CD4-positive, alpha-beta T cell treated with Interleukin-4 for 1 hour (primary cell): ENCODE data around the gene ATP11C.
"Not testable (repeated sequence)": the region's sequence is repeated elsewhere in the genome, so short reads cannot be mapped to it uniquely, and the experiment has no call there.

Experiments used
- DNase-seq, 2 donors: peaks; one replicate each; pipeline ENCODE4 v3.0.0-alpha.2; 2020 to 2022

ATP11C gene

DNA sequence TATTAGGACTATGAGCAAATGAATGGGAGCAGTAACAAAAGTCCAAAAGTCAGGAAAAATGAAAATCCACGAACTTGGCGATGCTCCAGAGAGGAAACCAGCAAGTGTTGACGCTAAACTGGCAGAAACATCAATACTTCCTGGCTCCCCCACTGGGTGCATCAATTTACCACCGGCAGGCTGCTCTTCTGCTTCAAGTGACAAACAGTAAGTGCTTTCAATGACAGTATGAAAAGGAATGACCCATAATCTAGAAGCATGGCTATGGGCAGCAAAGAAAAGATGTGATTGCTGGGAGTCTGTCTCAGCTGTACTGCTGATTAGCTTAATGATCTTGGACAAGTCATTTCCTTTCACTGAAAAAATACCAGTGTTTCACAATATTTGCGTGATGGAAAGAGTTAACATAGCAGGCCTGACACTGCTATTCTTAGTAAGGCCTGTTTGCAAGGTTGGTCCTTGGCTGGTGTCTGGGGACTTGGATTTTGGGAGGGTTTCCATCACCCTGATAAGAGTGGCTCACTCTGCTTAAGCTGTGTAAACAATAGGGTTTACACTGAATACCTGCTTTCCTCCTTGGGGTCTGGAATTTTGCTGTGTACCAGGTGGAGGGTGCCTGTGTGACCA is 8.7 kb downstream of the ATP11C start:
- DNase-seq = no peak

DNA sequence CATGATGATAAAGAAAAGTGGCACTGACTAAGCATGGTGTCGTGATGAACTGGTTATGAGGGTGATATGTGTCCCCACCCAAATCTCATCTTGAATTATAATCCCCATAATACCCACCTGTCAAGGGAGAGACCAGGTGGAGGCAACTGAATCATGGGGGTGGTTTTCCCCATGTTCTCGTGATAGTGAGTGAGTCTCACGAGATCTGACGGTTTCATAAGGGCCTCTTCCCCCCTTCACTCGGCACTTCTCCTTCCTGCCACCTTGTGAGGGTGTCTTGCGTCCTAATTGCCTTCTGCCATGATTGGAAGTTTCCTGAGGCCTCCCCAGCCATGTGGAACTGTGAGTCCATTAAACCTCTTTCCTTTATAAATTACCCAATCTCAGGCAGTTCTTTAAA is 11.7 kb downstream of the ATP11C start:
- DNase-seq = not testable (repeated sequence)

DNA sequence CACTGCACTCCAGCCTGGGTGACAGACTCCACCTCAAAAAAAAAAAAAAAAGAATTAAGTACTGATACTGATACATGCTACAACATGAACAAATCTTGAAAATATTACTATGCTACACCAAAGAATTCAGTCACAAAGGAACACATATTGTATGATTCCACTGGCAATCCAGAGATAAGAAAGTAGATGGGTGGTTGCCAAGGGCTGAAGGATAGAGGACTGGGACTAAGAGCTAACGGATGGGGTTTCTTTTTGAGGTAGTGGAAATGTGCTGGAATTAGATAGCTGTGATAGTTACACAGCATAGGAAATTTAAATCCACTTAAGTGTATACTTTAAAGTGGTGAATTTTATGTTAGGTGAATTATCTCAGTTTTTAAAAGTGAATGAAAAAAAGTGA is 12.5 kb downstream of the ATP11C start:
- no peak for DNase-seq

DNA sequence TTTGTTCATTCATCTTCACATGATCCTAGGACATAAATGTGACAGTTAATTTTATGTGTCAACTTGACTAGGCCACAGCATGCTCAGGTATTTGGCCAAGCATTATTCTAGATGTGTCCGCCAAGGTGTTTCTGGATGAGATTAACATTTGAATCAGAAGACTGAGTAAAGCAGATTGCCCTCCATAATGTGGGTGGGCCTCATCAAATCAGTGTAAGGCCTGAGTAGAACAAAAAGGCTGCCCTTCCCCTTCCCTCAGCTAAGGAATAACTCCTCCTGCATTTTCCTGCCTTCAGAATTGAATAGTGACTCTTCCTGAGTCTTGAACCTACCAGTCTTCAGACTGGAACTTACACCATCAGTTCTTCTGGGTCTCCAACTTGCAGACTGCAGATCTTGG is 18.4 kb downstream of the ATP11C start:
- no peak for DNase-seq

DNA sequence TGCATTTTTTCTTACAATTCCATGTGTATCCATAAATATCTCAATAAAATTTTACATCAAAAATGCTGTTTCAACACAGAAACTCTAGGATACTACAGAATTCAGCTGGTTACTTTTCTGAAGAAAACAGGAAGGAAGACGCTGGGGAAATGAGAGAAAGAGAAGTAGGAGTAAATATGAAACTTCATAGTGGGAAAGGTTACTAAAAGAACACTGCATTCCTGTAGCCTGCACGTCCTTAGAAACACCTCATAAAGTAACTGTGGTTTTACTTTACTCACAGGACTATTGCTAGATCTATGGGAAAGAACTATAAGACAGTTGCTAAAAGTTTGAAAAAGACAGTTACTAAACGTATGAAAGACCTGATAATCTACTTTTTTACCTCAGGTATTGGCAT is 23.1 kb downstream of the ATP11C start:
- no peak for DNase-seq

DNA sequence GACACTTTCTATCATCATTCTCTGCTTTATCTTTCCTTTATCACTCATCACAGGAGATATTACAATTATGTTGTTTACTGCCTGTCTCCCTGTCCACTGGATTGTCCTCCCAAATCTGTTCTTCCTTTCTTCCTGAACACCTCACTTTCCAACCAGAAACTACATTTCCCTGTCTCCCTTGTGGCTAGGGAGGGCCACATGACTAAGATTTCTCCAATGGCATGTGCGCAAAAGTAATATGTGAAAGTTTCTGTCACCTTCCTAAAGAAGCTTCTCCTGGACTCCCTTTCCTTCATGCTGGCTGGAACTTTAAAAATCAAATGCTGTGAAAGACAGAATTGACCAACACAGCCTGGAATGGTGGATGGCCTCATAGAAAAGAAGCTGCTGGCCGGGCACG is 25.8 kb downstream of the ATP11C start:
- no peak for DNase-seq

DNA sequence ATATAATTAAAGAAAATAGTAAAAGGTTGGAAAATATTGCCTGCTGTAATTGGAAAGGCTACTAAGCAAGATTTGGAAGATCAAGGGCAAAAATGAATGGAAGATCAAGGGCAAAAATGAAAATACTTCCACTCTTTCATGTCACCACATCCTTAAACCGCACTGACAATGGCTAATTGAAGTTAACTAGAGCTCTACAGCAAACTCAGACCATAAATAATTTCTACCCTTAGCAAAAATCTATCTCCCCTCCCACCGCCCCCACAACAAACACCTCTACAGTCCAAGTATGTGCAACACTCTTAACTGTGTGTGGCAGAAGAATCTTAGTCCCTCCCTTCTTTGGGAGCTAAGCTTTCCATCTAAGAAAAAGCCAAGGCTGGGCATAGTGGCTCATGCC is 27.1 kb downstream of the ATP11C start:
- DNase-seq = no peak

DNA sequence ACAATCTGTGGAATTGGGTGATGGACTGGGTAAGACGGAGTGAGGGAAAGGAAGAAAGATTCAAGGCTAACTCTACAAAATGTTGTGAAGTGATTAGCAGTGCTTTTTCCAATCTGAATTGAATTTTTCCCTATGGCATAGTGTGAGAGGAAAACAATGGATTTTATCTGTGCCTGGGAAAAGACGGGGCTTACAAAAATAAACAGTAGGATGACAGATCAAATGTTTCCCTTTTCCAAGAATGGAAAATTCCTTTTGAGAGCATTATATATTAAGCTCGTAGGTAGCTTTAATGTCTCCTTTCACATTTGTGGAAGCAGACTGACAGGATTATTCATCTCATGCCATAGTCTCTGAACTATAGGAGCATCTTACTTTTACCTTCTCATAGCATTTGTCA is 27.8 kb downstream of the ATP11C start:
- no peak for DNase-seq

DNA sequence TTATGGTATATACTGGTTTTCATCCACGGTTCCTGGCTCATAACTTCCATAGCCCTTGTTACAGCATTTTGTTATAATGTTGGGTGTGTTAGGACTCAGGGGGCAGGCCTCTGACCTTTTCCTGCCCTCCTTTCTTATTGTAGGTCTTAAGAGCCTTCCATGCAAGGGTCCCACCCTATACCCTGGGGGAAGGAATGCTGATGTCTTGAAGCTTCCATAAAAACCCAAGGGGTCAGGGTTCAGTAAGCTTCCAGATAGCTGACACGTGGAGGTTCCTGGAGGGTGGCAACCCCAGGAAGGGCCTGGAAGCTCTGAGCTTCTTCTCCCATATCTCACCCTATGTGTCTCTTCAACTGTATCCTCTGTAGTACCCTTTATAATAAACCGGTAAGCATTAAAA is 29.6 kb downstream of the ATP11C start:
- DNase-seq = no peak

DNA sequence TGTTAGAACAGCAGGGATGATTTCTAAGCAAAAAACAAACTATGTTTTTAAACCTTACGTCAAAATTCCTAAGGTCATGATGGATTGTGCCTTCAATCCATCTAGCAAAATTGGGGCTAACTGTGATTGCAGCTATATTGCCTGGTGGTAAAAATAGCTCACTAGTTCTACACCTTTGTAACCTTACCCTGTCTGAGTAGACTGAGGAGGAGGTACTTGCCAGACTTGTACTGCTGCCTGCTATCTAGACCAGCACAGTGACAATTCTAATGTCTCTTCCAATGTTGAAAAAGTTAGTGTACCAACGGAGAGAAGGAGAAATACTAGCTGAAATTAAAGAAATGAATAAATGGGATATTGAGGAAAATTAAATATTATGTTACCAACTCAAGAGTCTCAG is 30.3 kb downstream of the ATP11C start:
- DNase-seq = no peak

DNA sequence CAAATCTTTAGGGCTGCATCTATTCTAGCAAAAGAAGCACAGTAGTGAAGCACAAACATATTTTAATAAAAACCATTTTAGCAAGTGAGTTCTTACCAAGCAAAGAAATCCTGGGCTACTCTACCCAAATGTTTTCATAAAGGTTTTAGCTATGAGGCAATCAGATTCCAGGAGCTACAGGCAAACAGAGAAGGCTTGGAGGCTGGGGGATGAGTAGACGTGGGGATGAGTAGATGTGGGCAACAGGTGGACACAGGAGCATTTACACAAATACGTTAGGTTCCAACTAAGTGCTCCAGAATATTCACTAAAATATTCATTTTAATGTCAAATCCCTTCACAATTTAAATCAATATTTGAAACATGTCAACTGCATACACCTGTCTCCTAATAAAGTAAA is 34.5 kb downstream of the ATP11C start:
- no peak for DNase-seq

DNA sequence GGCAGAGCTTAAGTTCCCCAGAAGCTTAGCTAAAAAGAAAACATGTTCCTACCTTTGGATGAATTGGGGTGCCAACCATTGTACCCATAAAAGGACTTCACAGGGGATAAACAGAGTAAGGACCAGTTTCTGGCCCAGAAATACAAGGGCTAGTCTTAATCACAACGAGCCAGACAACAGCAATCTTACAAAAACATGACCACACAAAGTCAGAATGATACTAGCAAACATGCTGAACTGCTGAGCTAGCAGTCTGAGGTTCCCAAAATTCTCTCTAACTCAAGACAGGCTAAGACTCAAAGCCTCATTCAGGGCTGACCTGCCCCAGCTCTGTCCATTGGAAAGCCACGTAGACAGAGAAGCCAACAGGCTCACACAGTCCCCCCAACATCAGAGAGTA is 40.3 kb downstream of the ATP11C start:
- DNase-seq = no peak

DNA sequence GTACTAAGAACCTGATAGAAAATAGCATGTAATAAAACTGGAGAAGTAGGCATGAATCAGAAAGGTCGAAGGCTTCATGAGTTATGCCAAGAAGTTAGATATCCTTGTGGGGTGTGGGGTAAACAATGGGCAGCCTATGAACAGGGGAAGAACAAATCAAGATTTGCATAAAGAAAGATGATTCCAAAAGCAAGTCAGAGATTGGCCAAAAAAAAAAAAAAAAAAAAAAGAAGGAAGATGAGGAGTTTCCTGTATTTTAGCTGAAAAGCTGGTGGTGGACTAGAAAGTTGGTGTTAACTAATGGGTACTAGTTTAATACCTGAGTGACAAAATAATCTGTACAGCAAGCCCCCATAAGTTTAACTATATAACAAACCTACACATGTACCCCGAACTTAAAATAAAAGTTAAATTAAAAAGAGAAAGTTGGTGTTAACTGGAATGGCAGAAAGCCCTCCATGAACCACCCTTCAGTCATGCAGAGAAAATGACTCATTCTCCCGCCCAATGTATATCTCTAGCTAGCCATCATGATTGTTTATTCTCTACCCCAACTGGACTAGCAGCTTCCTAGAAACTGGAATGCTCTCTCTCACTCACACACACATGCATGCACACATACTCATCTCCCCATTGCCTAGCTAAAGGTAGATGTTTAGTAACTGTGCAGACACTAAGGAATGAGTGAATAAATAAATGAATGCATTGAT is 41.7 kb downstream of the ATP11C start:
- no peak for DNase-seq

DNA sequence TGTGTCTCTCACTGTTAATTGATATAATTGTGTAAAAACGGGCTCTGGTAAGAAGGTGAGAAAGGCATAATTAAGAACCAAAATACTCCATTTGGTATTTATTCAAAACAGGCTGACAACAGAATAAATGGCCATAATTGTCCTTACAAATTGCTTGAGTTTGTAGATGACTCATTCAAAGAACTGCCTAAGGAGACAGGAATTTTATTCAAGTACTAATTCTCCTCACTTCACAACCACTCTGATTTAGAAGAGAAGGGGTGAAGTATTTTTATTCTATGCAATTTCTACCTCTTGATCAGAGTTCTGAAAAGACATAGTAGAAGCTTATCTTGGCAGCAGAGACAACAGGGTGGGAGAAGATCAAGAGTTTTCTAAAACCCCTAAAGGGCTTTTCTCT is 43.1 kb downstream of the ATP11C start:
- no peak for DNase-seq

DNA sequence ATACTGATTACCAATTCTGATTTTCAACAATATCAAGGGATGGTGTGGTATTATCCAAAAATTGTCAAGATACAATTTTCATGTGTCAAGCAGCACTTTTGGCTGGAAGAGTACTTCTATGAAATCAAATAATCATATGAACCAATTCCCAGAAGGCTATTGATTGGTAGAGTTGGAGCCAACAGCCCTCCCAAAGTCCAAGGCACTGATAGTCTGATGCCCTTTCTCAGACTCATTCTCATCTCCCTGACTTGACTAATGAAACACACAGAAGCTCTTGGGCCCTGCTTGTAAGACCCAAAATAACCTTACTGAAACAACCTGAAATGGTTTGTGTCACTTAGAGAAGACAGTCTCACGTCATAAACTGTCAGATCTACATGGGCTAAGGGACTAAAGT is 48.9 kb downstream of the ATP11C start:
- no peak for DNase-seq

DNA sequence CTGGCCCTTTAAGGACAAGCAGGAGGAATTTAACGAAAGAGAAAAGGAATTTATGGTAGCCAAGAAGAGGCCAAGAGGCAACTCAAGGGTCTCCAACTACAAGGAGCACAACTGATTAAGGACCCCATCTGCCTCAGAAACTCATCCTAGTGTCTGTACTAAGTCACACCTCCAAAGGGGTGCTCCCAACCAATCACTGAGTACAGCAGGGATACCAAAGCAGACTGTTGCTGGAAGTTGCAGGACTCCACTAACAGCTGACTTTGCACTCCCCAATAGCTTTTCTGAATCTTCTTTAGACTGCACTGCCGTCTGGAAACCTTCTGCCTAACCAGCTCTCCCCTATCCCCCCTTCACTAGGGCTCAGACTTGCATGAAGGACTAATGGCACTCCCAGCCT is 50.6 kb downstream of the ATP11C start:
- DNase-seq = no peak

DNA sequence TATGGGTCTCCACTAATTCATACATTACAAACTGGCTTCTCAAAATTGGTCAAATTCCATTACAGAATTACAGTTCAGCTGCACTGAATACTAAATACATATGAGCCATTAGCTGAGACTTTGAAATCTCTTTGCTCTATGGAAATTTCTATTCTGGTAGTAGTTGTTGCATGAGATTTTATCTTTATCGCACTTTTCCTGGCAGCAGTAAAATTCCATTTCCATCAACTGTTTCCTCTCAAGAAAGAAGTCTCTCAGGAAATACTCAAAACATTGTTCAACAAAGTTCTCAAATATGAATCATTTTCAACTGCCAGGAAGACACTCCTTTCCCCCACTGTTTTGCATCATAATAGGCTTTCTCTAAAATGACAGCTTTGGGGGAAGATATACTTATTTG is 51.3 kb downstream of the ATP11C start:
- DNase-seq = no peak

DNA sequence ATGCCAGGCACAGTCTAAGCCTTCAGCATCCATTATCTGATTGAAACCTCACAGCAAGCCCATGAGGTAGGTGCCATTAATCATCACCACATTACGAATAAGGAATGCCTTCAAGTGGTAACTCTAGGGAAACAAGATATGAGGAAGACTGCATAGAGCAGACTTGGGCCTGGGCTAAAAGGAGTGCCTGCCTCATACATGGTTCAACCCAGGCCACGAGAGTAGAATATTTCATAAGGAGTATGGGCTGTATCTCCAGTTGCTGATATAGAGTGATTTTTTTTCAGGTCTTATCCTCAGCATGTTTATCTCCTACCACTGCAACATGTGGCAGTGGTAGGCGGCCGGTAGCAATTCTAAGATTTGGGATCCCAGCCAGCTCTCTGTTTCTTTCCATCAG is 51.7 kb downstream of the ATP11C start:
- DNase-seq = no peak

DNA sequence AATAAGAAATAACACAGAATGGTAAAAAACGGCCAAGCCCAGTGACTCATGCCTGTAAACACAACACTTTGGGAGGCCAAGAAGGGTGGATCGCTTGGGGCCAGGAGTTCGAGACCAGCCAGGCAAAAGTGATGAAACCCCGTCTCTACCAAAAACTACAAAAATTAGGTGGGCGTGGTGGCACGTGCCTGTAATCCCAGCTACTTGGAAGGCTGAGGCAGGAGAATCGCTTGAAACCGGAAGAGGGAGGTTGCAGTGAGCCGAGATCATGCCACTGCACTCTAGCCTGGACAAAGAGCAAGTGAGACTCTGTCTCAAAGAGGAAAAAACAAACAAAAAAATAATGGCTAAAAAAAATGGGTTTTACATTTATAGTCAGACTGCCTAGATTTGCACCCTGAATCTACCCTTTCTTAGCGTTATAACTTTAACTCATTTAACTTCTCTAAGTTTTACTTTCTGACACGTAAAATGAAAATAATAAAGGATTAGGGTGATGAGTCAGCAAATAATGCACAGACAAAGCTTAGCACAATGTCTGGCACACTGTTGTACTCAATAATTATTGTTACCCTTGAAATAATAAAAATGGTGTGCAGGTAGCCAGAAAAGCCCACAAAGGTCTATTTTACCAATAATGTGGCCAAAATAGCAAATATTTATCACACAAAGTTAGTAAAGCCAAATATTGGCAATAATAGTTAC is 55.0 kb downstream of the ATP11C start:
- DNase-seq = no peak

DNA sequence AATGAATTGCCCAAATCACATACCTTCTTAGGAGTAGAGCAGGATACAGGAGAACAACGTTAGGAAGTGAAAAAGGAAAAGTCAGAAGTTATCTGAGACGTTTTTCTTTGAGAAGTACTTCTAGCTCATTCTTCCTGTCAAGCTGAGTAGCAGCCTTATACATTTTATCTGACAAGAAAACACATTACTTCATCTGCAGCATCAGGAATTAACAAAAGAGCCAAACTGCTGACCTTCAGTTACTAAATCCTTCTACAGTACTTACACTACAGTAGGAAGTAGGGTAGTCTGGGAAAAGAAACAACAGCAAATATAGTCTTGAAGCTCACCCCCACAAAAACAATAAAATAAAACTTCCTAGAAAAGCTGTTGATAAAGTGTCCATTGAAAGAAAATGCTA is 57.0 kb downstream of the ATP11C start:
- no peak for DNase-seq

DNA sequence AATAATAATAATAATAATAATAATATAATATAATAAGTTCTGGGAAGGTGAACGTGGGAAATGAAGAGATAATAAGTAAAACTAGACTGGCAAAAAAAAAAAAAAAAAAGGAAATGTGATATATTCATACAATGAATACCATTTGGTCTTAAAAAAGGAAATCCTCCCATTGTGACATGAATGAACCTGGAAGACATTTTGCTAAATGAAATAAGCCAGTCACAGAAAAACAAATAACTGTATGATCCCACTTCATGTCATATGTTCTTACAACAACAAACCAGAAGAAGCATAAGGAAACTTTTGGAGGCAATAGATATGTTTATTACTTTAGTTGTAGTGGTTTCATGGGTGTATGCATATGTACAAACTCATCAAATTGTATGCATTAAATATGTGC is 63.1 kb downstream of the ATP11C start:
- no peak for DNase-seq

DNA sequence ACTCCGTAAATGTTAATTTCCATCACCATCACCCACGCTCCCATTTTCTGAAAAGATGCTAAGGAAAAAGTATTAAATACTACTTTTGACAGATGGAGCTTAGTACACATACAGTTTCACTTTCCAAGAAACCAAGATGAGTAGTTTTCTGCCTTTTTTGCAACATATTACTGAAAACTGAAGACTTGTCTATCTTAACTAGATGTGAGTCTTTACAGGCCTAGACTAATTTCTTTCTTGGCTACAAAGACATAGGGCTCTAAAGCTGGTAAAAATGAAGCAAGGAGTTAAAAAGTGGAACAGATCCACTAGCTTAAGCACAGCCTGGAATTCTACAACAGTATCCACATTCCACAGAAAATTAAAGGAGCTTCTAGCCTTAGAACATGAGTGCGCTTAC is 68.2 kb downstream of the ATP11C start:
- DNase-seq = no peak

DNA sequence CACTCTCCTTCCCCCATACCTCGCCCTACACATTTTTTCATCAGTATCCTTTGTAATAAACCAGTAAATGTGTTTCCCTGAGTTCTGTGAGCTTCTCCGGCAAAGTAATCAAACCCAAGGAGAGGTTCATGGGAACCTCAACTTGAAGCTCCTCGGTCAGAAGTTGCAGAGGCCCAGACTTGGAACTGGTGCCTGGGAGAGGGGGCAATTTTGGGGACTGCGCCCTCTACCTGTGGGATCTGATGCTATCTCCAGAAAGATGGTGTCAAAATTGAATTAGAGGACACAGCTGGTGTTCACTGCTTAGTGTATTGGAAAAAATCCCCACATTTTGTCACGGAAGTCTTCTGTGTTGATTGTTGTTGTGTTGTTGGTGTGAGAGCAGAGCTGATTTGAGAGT is 70.6 kb downstream of the ATP11C start:
- DNase-seq = no peak

DNA sequence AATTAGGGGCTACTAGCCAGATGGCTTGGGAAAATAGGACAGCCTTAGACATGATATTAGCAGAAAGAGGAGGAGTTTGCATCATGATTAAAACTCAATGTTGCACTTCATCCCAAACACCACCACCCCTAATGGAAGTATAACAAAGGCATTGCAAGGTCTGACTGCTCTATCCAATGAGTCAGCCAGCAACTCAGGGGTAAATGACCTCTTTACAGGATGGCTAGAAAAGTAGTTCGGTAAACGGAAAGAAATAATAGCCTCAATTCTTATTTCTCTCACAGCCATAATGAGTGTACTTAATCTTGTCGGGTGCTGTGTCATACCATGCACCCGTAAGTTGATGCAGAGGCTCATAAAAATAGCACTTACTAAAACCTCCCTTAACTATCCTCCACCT is 76.0 kb downstream of the ATP11C start:
- DNase-seq = not testable (repeated sequence)

DNA sequence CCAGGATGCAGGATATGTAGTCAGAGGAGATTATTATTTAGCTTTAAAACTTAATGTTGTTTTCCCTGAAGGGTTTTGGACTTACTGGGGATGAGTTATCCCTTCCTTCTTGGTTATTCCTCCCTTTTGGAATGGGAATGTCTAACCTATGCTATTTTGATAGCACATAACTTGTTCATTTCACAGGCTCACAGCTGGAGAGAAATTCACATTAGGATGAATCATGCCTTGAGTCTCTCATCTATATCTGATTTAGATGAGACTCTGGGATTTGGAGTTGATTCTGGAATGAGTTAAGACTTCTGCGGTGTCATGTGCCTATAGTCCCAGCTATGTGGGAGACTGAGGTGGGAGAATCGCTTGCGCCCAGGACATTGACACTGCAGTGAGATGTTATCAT is 81.1 kb downstream of the ATP11C start:
- no peak for DNase-seq
